Right ventricle myocardium inferior (tissue), 1 donor: ENCODE measurements around the gene TMEM109. TPM values are rescaled to one million over a fixed set of nuclear protein-coding genes. Genes with fewer than 3 reads are reported as not detected.
"Not testable (repeated sequence)": the region's sequence is repeated elsewhere in the genome, so short reads cannot be mapped to it uniquely, and the experiment has no call there.

ENCODE experiments used
- ATAC-seq: fragments of 200-7000 bp; cut with Tn5 transposase; one replicate; pipeline ENCODE4 v1.9.1; 2020; ENCODE audit warnings: mild to moderate bottlenecking, moderate library complexity
- DNase-seq: peaks from one replicate; pipeline ENCODE4 v3.0.0; 2021; ENCODE audit errors: missing footprints
- intact Hi-C: fragments of 100-400 bp; cut with DNase I; formaldehyde crosslinking; loops from one replicate; pipeline ENCODE4 v1.11.0; 2022
- total RNA-seq: library from RNA; stranded (reverse); fragmentation: NEBNext Ultra II Directional; extraction: Animal tissue kit (Norgen Biotek cat#: 25700); gene quantifications from one replicate; pipeline ENCODE4 v1.2.1, GENCODE V29; 2021
- donor health status: DM: no; HTN: yes; CAD: no; lungs with severe emphysema.

The TMEM109 gene
- total RNA-seq, 1 donor from 2014 or later, result 97.5 TPM

DNA sequence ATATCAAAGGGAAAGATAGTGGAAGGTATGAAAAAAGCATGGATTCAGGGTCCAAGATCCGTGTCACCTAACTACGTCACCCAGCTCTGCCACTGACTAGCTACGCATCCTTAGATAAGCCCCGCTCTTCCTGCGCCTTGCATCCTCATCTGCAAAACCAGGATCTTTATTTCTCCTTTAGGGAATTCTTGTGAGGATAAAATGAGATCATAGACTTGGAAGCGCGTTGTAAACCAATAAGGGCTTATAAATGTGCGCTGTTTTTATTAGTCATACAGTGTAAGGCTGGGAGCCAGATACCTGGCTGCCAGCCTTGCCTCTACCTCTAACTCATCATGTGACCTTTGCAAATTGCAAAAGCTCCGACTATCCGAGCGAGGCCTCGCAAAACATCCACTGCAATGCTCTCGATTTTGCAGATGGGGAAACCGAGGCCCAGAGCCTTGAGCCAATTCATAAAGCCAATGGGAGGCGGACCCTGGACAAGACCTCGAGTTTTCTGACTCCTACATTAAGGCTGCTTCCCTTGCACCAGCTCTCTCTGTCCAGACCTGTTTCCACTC, 8.3 kb upstream of the TMEM109 start:
- intact Hi-C loops, result no loop called here
- no peak for DNase-seq
- no peak for ATAC-seq

GRCh38 chr11:60906132-60906972, 7.6 kb upstream of the TMEM109 start, which contains the start of gene PRPF19:
PRPF19 (minus strand) TSS chr11:60906585; CDS start chr11:60906382, 203 bp downstream.
- DNase-seq (peak; percentile 97), ATAC-seq (peak; percentile 98)
- intact Hi-C loops, result no loop called here

DNA sequence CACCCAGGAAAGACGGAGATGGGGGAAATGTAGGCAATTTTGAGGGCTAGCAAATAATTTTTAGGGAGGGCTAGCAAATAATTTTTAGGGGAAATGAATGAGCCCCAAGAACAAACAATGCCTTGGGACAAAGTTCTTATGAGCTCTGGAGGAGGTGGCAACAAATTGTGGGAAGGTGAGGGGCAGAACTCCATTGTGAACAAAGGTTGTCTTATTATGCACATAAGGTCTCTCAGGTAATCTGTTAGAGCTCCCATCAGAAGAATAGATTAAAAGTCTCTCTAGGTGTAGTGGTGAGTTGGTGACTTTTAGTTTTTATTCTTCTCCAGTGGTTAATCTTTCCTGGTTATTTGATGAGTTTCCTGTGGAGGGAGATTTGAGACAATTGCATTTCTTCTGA, 5.2 kb upstream of the TMEM109 start:
- intact Hi-C loops, result no loop called here
- no peak for DNase-seq
- ATAC-seq, result no peak

DNA sequence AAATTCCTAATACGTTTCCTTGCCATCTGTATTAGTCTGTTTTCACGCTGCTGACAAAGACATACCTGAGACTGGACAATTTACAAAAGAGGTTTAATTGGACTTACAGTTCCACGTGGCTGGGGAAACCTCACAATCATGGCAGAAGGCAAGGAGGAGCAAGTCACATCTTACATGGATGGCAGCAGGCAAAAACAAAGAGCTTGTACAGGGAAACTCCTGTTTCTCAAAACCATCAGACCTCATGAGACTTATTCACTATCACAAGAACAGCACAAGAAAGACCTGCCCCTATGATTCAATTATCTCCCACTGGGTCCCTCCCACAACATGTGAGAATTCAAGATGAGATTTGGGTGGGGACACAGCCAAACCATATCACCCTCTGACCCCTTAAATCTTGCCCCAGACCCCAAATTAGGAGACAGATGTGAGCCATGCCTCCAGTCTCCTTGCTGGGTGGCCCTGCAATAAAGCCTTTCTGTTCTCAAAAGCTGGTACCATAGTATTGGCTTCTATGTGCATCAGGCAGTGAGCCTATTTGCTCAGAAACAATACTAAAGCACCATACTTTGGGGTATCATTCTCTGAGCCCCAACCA, 4.2 kb upstream of the TMEM109 start:
- ATAC-seq, DNase-seq, intact Hi-C loops: not testable (repeated sequence)

DNA sequence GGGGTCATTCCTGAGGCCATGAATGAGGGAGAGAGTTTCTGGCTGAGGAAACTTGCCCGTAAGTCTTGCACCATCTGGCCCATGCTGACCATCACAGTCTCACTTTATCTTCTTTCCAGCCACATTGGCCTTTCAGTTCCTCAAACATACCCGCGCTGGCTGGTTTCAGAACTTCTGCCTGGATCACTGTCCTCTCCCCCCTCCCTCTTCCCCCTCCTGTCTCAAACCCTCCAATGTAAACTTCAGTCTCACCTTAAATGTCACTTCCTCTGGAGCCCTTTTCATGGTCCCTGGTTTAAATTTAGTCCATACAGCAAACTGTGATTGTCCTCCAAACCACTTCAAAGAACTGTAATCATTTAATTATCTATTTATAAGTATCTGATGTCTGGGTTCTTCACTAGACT, 3.7 kb upstream of the TMEM109 start:
- intact Hi-C loops, result no loop called here
- ATAC-seq (no peak), DNase-seq (peak; percentile 68)

- peak; percentile 43 for DNase-seq
- no peak for ATAC-seq
- intact Hi-C loops, result no loop called here
These were observed 3.1 kb upstream of the TMEM109 start for GRCh38 chr11:60910711-60911380.

GRCh38 chr11:60912223-60912850, 1.6 kb upstream of the TMEM109 start:
- ATAC-seq, result no peak
- intact Hi-C loops, result no loop called here
- no peak for DNase-seq

DNA sequence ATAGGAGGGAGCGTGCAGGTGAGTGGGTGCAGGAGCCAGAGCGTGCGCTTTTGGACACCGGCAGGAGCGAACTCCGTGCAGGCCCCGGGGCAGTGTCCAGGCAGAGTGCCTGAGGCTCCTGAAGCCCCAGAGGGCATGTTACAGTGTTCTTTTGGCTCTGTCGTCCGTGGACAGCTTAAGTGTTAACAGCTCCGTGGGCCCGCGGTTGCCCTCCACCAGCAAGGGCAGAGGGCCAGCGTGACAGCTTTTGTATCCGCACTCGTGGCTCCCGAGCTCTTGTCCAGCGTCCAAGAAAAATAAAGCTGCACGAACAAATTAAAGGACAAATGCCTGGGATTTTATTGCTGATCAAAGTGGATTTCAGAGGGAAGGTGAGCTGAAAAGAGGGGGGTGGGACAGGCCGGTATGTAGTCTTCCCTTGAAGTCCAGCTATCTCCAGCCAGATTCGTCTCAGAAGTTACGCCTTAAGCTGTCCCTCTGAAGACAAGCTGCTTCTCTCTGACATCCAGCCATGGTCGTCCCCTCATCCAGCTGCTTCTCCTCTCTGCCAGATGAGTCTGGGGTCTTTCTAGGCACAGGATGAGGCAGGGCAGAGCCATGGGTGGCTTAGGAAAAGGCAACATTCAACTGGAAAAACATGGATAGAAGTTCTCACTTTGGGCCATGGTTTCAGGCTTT, 968 bp upstream of the TMEM109 start:
- peak; percentile 64 for DNase-seq
- no peak for ATAC-seq
- intact Hi-C loops, result no loop called here

- peak; percentile 52 for ATAC-seq
- intact Hi-C loops, result loop anchor here (5.0 kb wide), 1 partner anchor 38 kb away; the partner anchor contains the start of gene SLC15A3
These were observed 782 bp downstream of the TMEM109 start for GRCh38 chr11:60914633-60915247.

DNA sequence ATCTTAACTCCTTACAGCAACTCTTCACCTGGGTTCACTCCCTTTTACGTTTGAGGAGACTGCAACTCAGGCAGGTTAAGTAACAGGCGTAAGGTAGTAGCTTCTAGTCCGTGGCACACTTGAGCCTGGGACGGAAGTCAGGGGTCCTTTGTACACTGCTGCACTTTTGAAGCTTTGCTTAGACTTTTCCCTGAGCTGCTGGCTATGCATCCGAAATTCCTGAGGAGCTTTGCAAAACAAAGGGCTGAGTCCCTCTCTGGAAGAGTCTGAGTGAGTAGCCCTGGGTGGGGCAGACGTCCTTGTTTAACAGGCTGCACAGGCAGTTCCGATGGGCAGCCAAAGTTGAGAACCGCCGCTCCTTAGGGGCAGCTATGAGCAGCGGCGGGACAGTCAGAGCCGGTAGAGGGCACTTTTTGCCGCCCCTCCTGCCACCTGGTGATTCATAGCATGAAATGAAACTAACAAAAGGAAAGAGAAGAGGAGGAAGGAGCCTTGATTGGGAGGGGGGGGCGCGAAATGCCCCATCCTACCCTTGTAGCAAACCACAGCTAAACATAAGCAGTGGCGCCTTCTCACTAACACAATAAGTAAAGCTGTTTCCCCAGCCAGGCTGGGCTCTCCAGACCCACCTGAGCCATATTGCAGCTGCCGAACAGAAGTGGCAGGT, 1.4 kb downstream of the TMEM109 start:
- DNase-seq (peak; percentile 77), ATAC-seq (peak; percentile 32)
- intact Hi-C loops, result loop anchor here (5.0 kb wide), 1 partner anchor 37 kb away; the partner anchor contains the start of gene SLC15A3

More at GRCh38 chr11:60914633-60915247, 782 bp downstream of the TMEM109 start:
- DNase-seq, result peak; percentile 71

- intact Hi-C loops, result loop anchor here (5.0 kb wide), 1 partner anchor 36 kb away; the partner anchor contains the start of gene SLC15A3
- ATAC-seq (no peak), DNase-seq (no peak)
These were observed 2.8 kb downstream of the TMEM109 start for GRCh38 chr11:60916669-60917206.

DNA sequence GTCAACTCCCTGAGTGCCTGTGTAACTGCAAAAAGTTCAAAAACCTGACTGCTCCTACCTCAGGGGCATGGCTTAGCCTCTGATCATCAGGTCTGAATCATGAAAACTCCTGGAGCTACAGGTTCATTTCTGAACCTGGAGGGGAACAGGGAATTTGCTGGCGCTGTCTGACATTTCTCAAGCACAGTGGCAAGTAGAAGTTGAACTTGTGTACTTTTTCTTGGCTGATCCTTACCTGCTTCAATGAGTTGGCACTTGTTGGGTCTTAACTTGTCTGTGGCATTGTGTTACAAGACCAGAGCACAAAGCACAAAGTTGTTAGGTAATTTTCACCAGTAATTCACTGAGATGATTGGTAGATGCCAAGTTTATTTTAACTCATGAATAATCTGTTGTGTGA, 3.3 kb downstream of the TMEM109 start:
- DNase-seq (no peak), ATAC-seq (no peak)
- intact Hi-C loops, result loop anchor here (5.0 kb wide), 1 partner anchor 35 kb away; the partner anchor contains the start of gene SLC15A3

- intact Hi-C loops, result loop anchor here (5.0 kb wide), 1 partner anchor 34 kb away; the partner anchor contains the start of gene SLC15A3
- no peak for ATAC-seq
- peak; percentile 5 for DNase-seq
These were observed 4.4 kb downstream of the TMEM109 start for GRCh38 chr11:60918251-60918938.

GRCh38 chr11:60918939-60919265, 4.9 kb downstream of the TMEM109 start:
- ATAC-seq (no peak), DNase-seq (no peak)
- intact Hi-C loops, result loop anchor here (5.0 kb wide), 1 partner anchor 33 kb away; the partner anchor contains the start of gene SLC15A3

GRCh38 chr11:60919320-60919719, 5.4 kb downstream of the TMEM109 start:
- intact Hi-C loops, result loop anchor here (5.0 kb wide), 1 partner anchor 33 kb away; the partner anchor contains the start of gene SLC15A3
- DNase-seq, result no peak
- no peak for ATAC-seq

DNA sequence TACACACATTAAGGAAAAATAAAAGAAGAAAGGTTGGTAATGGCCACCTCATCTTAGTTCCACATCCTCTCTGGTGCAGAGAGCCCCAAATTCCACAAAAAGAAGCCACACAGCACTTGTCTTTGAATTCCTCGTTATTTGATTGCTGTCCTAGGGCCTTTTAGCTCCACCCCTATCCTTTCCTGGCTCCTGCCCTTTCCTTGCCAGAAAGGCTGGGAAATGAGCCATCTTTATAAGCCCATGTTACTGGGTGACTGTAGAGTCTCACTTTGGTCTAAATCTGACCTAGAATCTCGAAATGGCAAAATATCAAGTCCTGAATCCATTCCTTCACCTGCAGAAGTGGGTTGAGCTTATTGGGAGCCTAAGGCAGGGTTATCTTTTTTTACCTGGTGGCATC, 6.0 kb downstream of the TMEM109 start:
- intact Hi-C loops, result loop anchor here (5.0 kb wide), 2 partner anchors 32 to 207 kb away; partner anchors contain the start of gene SLC15A3

More for the DNA sequence above, 6.0 kb downstream of the TMEM109 start:
- ATAC-seq (no peak), DNase-seq (no peak)
